GM18505 (cell line): ENCODE results near the gene C1orf35.

Experiments used
- ATAC-seq: cut with Tn5 transposase; IDR thresholded peaks from one replicate; pipeline ENCODE4 v1.9.1; 2021; ENCODE audit not compliant: unreplicated experiment
- POLR2A ChIP-seq: IDR thresholded peaks from 4 replicates; pipeline ENCODE4 v1.6.1; 2011; ENCODE audit warnings: borderline replicate concordance; ENCODE audit not compliant: insufficient read depth, insufficient read length; ENCODE audit errors: extremely low read depth

C1orf35 gene

GRCh38 chr1:228102791-228103620, at the start of gene C1orf35:
Gene C1orf35, minus strand, starts transcription at chr1:228103325. Its CDS starts 98 bp downstream, at chr1:228103227.
- peak; percentile 73 for ATAC-seq
- TF ChIP-seq POLR2A, result peak; percentile 49

GRCh38 chr1:228152918-228153258, 49.8 kb upstream of the C1orf35 start:
- no peak for ATAC-seq
- no peak for TF ChIP-seq POLR2A

DNA sequence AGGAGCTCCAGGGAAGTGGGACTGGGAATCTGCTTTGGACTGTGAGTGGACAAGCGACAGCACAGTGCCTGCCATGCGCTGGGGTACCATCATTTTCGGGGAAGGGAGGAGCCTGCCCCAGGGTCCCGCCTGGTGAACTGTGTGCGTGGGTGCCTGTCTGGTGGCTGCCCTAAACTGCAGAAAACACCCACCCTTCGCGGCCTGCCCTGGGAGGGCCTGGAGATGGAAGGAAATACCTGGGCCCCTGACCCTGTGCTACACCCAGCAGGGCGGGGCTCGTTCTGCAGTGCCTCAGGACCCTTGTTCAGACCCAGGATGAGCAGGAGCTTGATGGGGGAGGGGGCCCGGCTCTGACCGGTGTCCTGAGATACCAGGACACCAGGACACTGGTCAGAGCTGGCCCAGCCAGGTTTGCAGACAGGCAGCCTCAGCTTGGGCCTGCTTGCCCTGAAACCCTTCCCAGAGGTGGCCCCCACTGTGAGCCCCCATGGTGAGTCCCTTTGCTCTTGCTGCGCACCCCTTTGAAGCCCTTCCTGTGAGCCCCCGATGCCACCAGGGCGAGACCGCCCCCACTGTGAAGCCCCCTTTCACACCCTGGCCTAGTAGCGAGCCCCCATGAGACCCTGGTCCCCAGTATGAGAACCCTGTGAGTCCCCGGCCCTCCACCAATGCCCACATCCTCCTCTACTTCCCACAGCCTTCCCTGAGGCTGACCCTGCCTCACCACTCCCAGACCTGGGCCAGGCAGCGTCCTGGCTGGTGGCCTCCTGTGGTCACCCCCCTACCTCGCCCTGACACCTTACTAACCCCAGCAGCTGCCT, 49.2 kb upstream of the C1orf35 start:
- TF ChIP-seq POLR2A, result no peak

GRCh38 chr1:228151180-228151925, 48.2 kb upstream of the C1orf35 start:
- ATAC-seq, result no peak
- no peak for TF ChIP-seq POLR2A

More for the DNA sequence above, 49.2 kb upstream of the C1orf35 start:
- no peak for ATAC-seq

DNA sequence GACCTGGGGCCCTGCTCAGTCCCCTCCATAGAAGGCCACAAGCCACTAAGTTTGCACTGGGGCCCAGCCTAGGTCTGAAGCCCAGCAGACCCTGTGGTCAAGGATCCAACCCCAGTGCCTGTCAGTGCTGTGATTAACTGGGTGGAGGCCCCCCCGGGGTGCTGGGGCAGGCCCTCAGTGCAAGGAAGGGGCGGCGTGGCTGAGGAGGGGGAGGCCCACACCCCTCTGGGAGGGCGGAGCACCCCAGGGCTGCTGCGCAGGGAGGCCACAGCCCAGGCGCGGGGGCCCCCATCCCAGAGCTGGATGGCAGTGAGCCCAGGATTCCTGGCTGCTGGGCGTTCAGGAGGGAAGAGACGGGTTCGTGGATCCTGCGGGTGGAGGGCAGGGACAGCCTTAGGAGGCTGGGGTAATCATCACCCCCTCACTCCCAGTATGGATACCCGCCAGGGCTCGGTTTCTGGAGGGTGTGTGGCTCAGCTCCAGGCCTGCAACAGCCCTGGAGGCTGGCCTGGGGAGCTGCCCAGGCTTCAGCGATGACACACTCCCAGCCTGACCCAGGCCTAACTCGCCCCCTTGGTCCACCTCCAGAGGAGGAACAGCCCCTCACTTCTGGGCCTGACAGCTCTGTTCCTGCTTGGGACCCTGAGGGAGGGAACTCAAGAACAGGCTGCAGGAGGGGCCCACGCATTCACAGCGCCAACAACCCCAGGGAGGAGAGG, 47.5 kb upstream of the C1orf35 start:
- TF ChIP-seq POLR2A, result no peak
- ATAC-seq, result no peak

DNA sequence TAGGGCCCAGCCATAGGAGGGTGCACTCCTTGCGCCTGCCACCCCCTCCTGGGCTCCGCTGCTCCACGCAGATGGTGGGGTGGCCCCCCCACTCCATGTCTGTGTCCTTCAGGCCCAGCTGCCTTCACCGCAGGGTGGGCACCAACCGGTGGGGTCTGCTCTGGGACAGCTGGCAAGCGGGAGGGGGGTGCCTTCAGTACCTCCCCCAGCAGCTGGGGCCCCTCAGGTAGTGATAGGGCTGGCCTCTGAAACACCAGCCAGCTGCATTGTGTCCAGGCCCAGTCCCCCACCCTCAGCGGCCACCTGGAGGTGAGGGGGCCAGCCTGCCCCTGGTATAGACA, 47.0 kb upstream of the C1orf35 start:
- no peak for TF ChIP-seq POLR2A
- ATAC-seq, result no peak

- no peak for ATAC-seq
Observed at GRCh38 chr1:228149406-228150119, 46.4 kb upstream of the C1orf35 start, which contains the start of gene GJC2. Gene GJC2, plus strand, starts transcription at chr1:228149930. Its CDS starts 7,829 bp downstream, at chr1:228157759.

DNA sequence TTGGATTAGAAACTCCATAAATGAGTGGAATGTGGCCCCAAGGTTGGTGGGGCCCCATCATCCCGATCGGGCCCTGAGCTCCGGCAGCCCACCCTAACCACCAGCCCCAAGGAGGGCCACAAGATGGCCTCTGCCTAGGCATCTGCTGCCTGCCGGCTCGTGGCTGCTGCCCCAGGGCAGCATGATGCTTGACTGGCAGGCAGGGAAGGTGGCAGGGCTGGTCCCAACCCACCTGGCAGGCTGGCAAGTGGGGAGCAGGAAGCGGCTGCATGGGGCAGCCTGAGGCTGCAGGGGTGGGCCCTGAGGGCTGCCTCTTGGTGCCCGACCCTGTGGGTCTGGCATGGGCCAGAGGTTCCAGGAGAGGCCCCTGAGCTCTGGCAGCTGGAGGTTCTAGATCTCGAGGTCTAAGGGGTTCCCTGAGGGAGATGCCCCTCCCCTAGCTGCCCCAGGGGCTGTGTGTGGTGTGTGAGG, 45.8 kb upstream of the C1orf35 start:
- TF ChIP-seq POLR2A, result no peak
- no peak for ATAC-seq

More at GRCh38 chr1:228149406-228150119, 46.4 kb upstream of the C1orf35 start, which contains the start of gene GJC2:
- no peak for TF ChIP-seq POLR2A

DNA sequence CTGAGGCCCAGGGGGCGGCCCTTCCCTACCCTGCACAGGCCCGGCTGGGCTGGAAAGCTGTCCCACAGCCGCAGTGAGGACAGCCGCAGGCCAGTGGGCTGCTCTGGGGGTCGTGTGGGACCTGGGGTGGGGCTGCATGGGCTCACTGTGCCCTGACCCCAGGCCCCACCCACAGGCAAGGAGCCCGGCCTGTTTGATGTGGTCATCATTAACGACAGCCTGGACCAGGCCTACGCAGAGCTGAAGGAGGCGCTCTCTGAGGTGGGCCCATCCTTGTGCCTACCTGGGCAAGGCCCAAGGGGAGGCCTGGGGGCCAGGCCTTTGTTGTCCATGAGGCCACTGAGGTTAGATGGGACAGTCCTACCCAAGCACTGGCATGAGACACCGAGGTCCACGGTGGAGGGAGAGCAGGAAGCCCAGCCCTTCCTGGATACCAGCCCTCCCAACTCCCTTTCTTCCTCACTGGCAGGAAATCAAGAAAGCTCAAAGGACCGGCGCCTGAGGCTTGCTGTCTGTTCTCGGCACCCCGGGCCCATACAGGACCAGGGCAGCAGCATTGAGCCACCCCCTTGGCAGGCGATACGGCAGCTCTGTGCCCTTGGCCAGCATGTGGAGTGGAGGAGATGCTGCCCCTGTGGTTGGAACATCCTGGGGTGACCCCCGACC, 45.2 kb upstream of the C1orf35 start:
- no peak for TF ChIP-seq POLR2A
- no peak for ATAC-seq

DNA sequence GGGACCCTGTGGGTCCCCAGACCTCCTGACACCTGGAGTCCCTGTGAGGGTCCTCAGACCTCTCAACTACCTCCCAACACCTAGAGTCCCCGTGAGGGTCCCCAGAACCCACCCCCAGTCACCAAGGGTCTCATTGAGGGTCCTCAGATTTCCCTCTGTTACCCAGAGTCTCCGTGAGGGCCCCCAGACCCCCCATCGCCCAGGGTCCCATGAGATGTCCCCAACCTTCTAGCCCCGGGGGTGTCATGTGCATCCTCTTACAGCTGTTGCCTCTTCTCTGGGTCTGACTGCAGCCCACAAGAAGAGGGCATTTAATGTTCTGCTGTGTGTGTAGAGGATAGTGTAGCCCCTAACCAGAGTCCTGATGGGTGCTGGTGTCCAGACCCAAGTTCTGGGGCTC, 44.6 kb upstream of the C1orf35 start:
- TF ChIP-seq POLR2A, result no peak
- no peak for ATAC-seq

DNA sequence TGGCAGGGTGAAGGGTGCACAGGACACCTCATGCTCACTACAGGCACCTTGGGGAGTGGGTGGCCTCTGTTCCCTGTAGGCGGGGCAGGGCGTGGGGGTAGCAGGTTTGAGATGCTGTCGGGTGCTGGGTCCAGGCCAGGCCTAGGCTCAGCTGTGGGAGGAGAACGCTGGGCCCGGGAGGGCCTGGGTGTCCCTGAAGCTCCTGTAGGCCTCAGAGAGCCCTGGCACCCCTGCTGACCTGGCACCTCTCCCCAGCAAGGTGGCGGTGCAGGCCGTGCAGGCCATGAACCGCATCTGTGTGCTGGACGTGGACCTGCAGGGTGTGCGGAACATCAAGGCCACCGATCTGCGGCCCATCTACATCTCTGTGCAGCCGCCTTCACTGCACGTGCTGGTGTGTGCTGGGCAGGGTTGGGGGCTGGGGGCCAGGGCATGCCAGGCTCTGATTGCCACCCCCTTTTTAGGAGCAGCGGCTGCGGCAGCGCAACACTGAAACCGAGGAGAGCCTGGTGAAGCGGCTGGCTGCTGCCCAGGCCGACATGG, 44.1 kb upstream of the C1orf35 start:
- no peak for TF ChIP-seq POLR2A
- no peak for ATAC-seq
